Type B pancreatic cell (in vitro differentiated cells): ENCODE data around the gene SCUBE2. TPM values are rescaled to one million over a fixed set of nuclear protein-coding genes. Genes with fewer than 3 reads are reported as not detected.
A peak's percentile ranks its signal among the peaks of the same experiment; 100 is the strongest.

Source experiments
- DNase-seq: peaks from one replicate; pipeline ENCODE4 v3.0.0; 2021; ENCODE audit warnings: mixed read lengths; ENCODE audit not compliant: unreplicated experiment; ENCODE audit errors: extremely low spot score
- H3K27ac Mint-ChIP-seq: 2 replicates; pipeline ENCODE4 v1.8.0; 2021; ENCODE audit warnings: mild to moderate bottlenecking, mixed read lengths
- H3K27me3 Mint-ChIP-seq: 2 replicates; pipeline ENCODE4 v1.8.0; 2021; ENCODE audit warnings: mixed read lengths
- H3K36me3 Mint-ChIP-seq: 2 replicates; pipeline ENCODE4 v1.8.0; 2021; ENCODE audit warnings: mixed read lengths
- H3K4me1 Mint-ChIP-seq: one replicate; pipeline ENCODE4 v1.8.0; 2021; ENCODE audit warnings: mixed read lengths; ENCODE audit not compliant: unreplicated experiment
- H3K4me3 Mint-ChIP-seq: 2 replicates; pipeline ENCODE4 v1.8.0; 2021; ENCODE audit warnings: mild to moderate bottlenecking, mixed read lengths
- H3K9me3 Mint-ChIP-seq: 2 replicates; pipeline ENCODE4 v1.8.0; 2021; ENCODE audit warnings: mixed read lengths
- CTCF ChIP-seq: fragments of 200-600 bp; sonication (generic); conservative IDR thresholded peaks from 2 replicates; pipeline ENCODE4 v1.5.0; 2021; ENCODE audit warnings: antibody characterized with exemption, mild to moderate bottlenecking
- total RNA-seq: library from RNA; stranded (reverse); gene quantifications from 2 replicates; pipeline ENCODE4 v1.2.1, GENCODE V29; 2021; ENCODE audit warnings: low replicate concordance

The SCUBE2 gene
- total RNA-seq, 1 donor from 2014 or later, result 7.9 TPM

- Mint-ChIP-seq H3K4me3 (peak overlapping the region; percentile 44), H3K4me1 (peaks cover 21% of the 10 kb centered on the region), H3K27ac (no peak overlapping the region), H3K27me3 (peaks cover 4% of the 10 kb centered on the region), H3K36me3 (no peaks in the 10 kb centered on the region), H3K9me3 (no peaks in the 10 kb centered on the region)
- no peak for TF ChIP-seq CTCF
- no peak for DNase-seq
Measured at GRCh38 chr11:9047964-9048523, 43.4 kb downstream of the SCUBE2 start.

- Mint-ChIP-seq H3K27me3 (peaks cover 4% of the 10 kb centered on the region), H3K9me3 (no peaks in the 10 kb centered on the region), H3K27ac (no peak overlapping the region), H3K4me3 (no peak overlapping the region), H3K4me1 (peaks cover 21% of the 10 kb centered on the region), H3K36me3 (no peaks in the 10 kb centered on the region)
- no peak for TF ChIP-seq CTCF
- no peak for DNase-seq
Measured at GRCh38 chr11:9046481-9046880, 44.9 kb downstream of the SCUBE2 start.

GRCh38 chr11:9042488-9042887 lies 48.9 kb downstream of the SCUBE2 start:
- H3K4me1 Mint-ChIP-seq, result peaks cover 8% of the 10 kb centered on the region
- H3K36me3 Mint-ChIP-seq, result no peaks in the 10 kb centered on the region
- no peak overlapping the region for H3K27ac Mint-ChIP-seq
- no peak for TF ChIP-seq CTCF
- H3K9me3 Mint-ChIP-seq, result no peaks in the 10 kb centered on the region
- no peak for DNase-seq
- H3K27me3 Mint-ChIP-seq, result peaks cover 4% of the 10 kb centered on the region
- H3K4me3 Mint-ChIP-seq, result no peak overlapping the region

- H3K4me3 Mint-ChIP-seq, result no peak overlapping the region
- no peak for DNase-seq
- no peak overlapping the region for H3K27ac Mint-ChIP-seq
- no peak for TF ChIP-seq CTCF
- no peaks in the 10 kb centered on the region for H3K36me3 Mint-ChIP-seq
- H3K27me3 Mint-ChIP-seq, result peaks cover 4% of the 10 kb centered on the region
- peaks cover 3% of the 10 kb centered on the region for H3K4me1 Mint-ChIP-seq
- no peaks in the 10 kb centered on the region for H3K9me3 Mint-ChIP-seq
Measured at GRCh38 chr11:9041747-9042146, 49.7 kb downstream of the SCUBE2 start.

GRCh38 chr11:9040410-9040809 lies 51.0 kb downstream of the SCUBE2 start:
- TF ChIP-seq CTCF, result no peak

GRCh38 chr11:9039863-9040262 lies 51.5 kb downstream of the SCUBE2 start:
- H3K27ac Mint-ChIP-seq, result no peak overlapping the region
- DNase-seq, result no peak
- no peak for TF ChIP-seq CTCF
- H3K4me1 Mint-ChIP-seq, result peaks cover 3% of the 10 kb centered on the region
- H3K9me3 Mint-ChIP-seq, result no peaks in the 10 kb centered on the region
- H3K4me3 Mint-ChIP-seq, result no peak overlapping the region
- peaks cover 4% of the 10 kb centered on the region for H3K27me3 Mint-ChIP-seq
- H3K36me3 Mint-ChIP-seq, result no peaks in the 10 kb centered on the region

More at GRCh38 chr11:9040410-9040809, 51.0 kb downstream of the SCUBE2 start:
- no peaks in the 10 kb centered on the region for H3K9me3 Mint-ChIP-seq
- H3K4me3 Mint-ChIP-seq, result no peak overlapping the region
- H3K27ac Mint-ChIP-seq, result no peak overlapping the region
- no peaks in the 10 kb centered on the region for H3K36me3 Mint-ChIP-seq
- H3K27me3 Mint-ChIP-seq, result peaks cover 4% of the 10 kb centered on the region
- DNase-seq, result no peak
- peaks cover 3% of the 10 kb centered on the region for H3K4me1 Mint-ChIP-seq
